ENCODE measurements around the gene IL1R1. TPM values are rescaled to one million over a fixed set of nuclear protein-coding genes. Genes with fewer than 3 reads are reported as not detected.

Gene IL1R1
- total and polyA plus RNA-seq, 2 of the 4 experiments (the other 2 are of a cell fraction), result 6.5 to 13.8 TPM

DNA sequence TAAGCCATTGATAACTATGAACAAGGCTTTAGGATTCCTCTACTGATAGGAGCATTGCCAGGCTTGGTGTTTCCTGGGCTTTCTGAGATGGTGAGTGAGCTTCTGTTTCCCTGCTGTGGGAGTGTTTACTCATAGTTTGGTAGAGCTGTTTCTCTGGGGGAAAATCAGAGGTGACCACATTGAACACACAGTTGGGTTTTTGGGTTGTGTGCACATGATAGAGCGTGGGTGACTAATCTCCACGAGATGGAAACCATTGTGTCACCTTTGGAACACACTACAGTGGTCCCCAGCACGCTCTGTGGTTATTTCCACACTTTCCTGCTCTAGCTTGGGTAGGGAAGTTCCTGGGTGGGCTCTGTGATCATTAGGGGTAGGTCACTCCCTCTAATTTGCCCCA is 5.4 kb downstream of the IL1R1 start:
- H3K9me1 ChIP-seq (ENCODE audit: insufficient read depth, low read length), result 0 out of 2 replicates have a peak, but pooled peaks cover 3% of the 10 kb centered on the region
- no peak overlapping the region for H4K8ac ChIP-seq (ENCODE audit: low read depth in 2 of 2, low read length in 2 of 2)
- no peak overlapping the region for H2BK15ac ChIP-seq (ENCODE audit: low read depth, low read length)
- no peaks in the 10 kb centered on the region for H3K27me3 ChIP-seq (ENCODE audit: control insufficient read depth, insufficient read depth, low read length)
- POLR2A ChIA-PET (ENCODE audit: unreplicated experiment), result no interaction called here
- no peak overlapping the region for H3K56ac ChIP-seq (ENCODE audit: extremely low read depth, insufficient read depth, low read length)
- H3K4me1 ChIP-seq (ENCODE audit: control insufficient read depth, insufficient read depth, low read length), result peaks cover 6% of the 10 kb centered on the region
- H3K18ac ChIP-seq (ENCODE audit: low read depth, low read length), result no peak overlapping the region
- ATAC-seq (ENCODE audit: low read depth) (no peak), DNase-seq (peak; percentile 34)
- peaks cover 34% of the 10 kb centered on the region for H3K9me3 ChIP-seq (ENCODE audit: control insufficient read depth, insufficient read depth, low read length)
- WGBS, 2 experiments (ENCODE audit: extremely low coverage in 2 of 2, insufficient read length in 1 of 2), result no CpG with 5 or more reads among the region's 3 CpGs
- no peak overlapping the region for H3K9ac ChIP-seq (ENCODE audit: low read depth, low read length)
- peaks cover 11% of the 10 kb centered on the region for H4K20me1 ChIP-seq (ENCODE audit: insufficient read depth, low read length)
- no peak overlapping the region for H3K14ac ChIP-seq (replicated peaks; ENCODE audit: low read depth, low read length)
- TF ChIP-seq BHLHE40 (IDR thresholded peaks at IDR 0.05; ENCODE audit: low read depth, low read length) (peak; percentile 82), RAD21 (IDR thresholded peaks at IDR 0.05; ENCODE audit: low read length) (no peak)
- in situ Hi-C loops (cut with MboI; ENCODE audit: low sequenced_read_pairs), result loop anchor here (10.0 kb wide), 1 partner anchor 123 kb away; no protein-coding TSS in a partner anchor
- H2BK120ac ChIP-seq (ENCODE audit: low read depth, low read length), result no peak overlapping the region
- H3K36me3 ChIP-seq (ENCODE audit: control insufficient read depth, insufficient read depth, low read length), result peaks cover 58% of the 10 kb centered on the region
- H3K4me2 ChIP-seq (ENCODE audit: low read depth, low read length), result no peak overlapping the region
- 0 out of 2 replicates have a peak overlapping the region, but pooled peaks have one; percentile 8 for H2AK5ac ChIP-seq (ENCODE audit: low read depth, low read length)
- H3K4me3 ChIP-seq (ENCODE audit: insufficient read depth, low read depth, low read length), result no peak overlapping the region
- CTCF ChIA-PET, result no interaction called here
- H3K4ac ChIP-seq (ENCODE audit: low read depth, low read length), result no peak overlapping the region
- no peak overlapping the region for H2AFZ ChIP-seq (replicated peaks; ENCODE audit: low read length, poor library complexity)
- no peak overlapping the region for H2BK5ac ChIP-seq (ENCODE audit: low read depth, low read length, poor library complexity, severe bottlenecking)
- no peak overlapping the region for H3K23ac ChIP-seq (ENCODE audit: low read depth, low read length)
- no peak overlapping the region for H2AK9ac ChIP-seq (replicated peaks; ENCODE audit: low read depth, low read length, poor library complexity)
- H4K91ac ChIP-seq (ENCODE audit: insufficient read depth, low read depth, low read length), result no peak overlapping the region
- dilution Hi-C loops (cut with HindIII; ENCODE audit: low sequenced_read_pairs, unreplicated experiment), result no loop called here
- H3K27ac ChIP-seq (ENCODE audit: insufficient read depth, low read length), result no peak overlapping the region
- H3K79me1 ChIP-seq (ENCODE audit: low read depth in 1 of 2, low read length in 2 of 2), result peaks cover 46 to 73% of the 10 kb centered on the region in 2 experiments
- no peak overlapping the region for H2BK20ac ChIP-seq (ENCODE audit: low read depth, low read length)
- H4K5ac ChIP-seq (ENCODE audit: low read depth, low read length), result no peak overlapping the region
- intact Hi-C loops (cut with micrococcal nuclease), result no loop called here
- BruUV-seq (replicated peaks), result no TSS peak

Measured in IMR-90 (cell line).